ENCODE results near the gene SPIC.
"Not testable (repeated sequence)": the region's sequence is repeated elsewhere in the genome, so short reads cannot be mapped to it uniquely, and the experiment has no call there.

Gene SPIC

GRCh38 chr12:101474711-101475386 lies at the start of gene SPIC:
TSS of gene SPIC (plus strand) at chr12:101475336. CDS start at chr12:101476905, 1,569 bp downstream.
- no peak for DNase-seq

GRCh38 chr12:101430456-101430855 lies 44.7 kb upstream of the SPIC start:
- no peak for DNase-seq

- no peak for DNase-seq
These were observed 39.0 kb upstream of the SPIC start for GRCh38 chr12:101436136-101436535.

- no peak for DNase-seq
These were observed 35.9 kb upstream of the SPIC start for GRCh38 chr12:101439236-101439635.

GRCh38 chr12:101441461-101442224 lies 33.5 kb upstream of the SPIC start:
- DNase-seq: no peak

- DNase-seq: no peak
These were observed 19.5 kb upstream of the SPIC start for GRCh38 chr12:101455685-101456084.

GRCh38 chr12:101459642-101460346 lies 15.3 kb upstream of the SPIC start:
- DNase-seq: peak; percentile 85

GRCh38 chr12:101468948-101469347 lies 6.2 kb upstream of the SPIC start:
- no peak for DNase-seq

- no peak for DNase-seq
These were observed 4.2 kb upstream of the SPIC start for GRCh38 chr12:101470939-101471338.

GRCh38 chr12:101471878-101472277 lies 3.3 kb upstream of the SPIC start:
- DNase-seq: not testable (repeated sequence)

GRCh38 chr12:101474248-101474647 lies 888 bp upstream of the SPIC start:
- DNase-seq: no peak

GRCh38 chr12:101475751-101476305 lies 692 bp downstream of the SPIC start:
- no peak for DNase-seq

GRCh38 chr12:101480849-101481248 lies 5.7 kb downstream of the SPIC start:
- DNase-seq: no peak

GRCh38 chr12:101485021-101485420 lies 9.9 kb downstream of the SPIC start:
- no peak for DNase-seq

- no peak for DNase-seq
These were observed 13.3 kb downstream of the SPIC start for GRCh38 chr12:101488469-101488868.

GRCh38 chr12:101490286-101490920 lies 15.3 kb downstream of the SPIC start:
- peak; percentile 9 for DNase-seq

GRCh38 chr12:101491329-101491728 lies 16.2 kb downstream of the SPIC start:
- DNase-seq: no peak

- no peak for DNase-seq
These were observed 18.4 kb downstream of the SPIC start for GRCh38 chr12:101493556-101493955.

- DNase-seq: no peak
These were observed 23.1 kb downstream of the SPIC start for GRCh38 chr12:101498252-101498651.

GRCh38 chr12:101501410-101501995 lies 26.4 kb downstream of the SPIC start:
- no peak for DNase-seq

GRCh38 chr12:101521136-101521535 lies 46.0 kb downstream of the SPIC start:
- DNase-seq: no peak

- no peak for DNase-seq
These were observed 52.5 kb downstream of the SPIC start for GRCh38 chr12:101527682-101528081.

Data from HCEC 1CT (cell line).